Right hindlimb (tissue), 1 donor: ENCODE results near the gene PLEKHF1.
A peak's percentile ranks its signal among the peaks of the same experiment; 100 is the strongest.
"Not testable (repeated sequence)": the region's sequence is repeated elsewhere in the genome, so short reads cannot be mapped to it uniquely, and the experiment has no call there.

Experiments
- DNase-seq: peaks from one replicate; pipeline ENCODE4 v3.0.0-alpha.2; 2018

PLEKHF1 gene

GRCh38 chr19:29665826-29666577, 741 bp downstream of the PLEKHF1 start:
- peak; percentile 73 for DNase-seq

GRCh38 chr19:29666578-29667386, 1.5 kb downstream of the PLEKHF1 start:
- peak; percentile 89 for DNase-seq

- no peak for DNase-seq
Measured at GRCh38 chr19:29667387-29667783, 2.1 kb downstream of the PLEKHF1 start.

- no peak for DNase-seq
Measured at GRCh38 chr19:29667901-29668341, 2.7 kb downstream of the PLEKHF1 start.

- no peak for DNase-seq
Measured at GRCh38 chr19:29668746-29669609, 3.7 kb downstream of the PLEKHF1 start.

GRCh38 chr19:29670255-29670654, 5.0 kb downstream of the PLEKHF1 start:
- DNase-seq = no peak

GRCh38 chr19:29671026-29671392, 5.7 kb downstream of the PLEKHF1 start:
- DNase-seq = not testable (repeated sequence)

- no peak for DNase-seq
Measured at GRCh38 chr19:29671393-29672160, 6.3 kb downstream of the PLEKHF1 start.

GRCh38 chr19:29672319-29672932, 7.2 kb downstream of the PLEKHF1 start:
- no peak for DNase-seq

GRCh38 chr19:29672933-29673336, 7.7 kb downstream of the PLEKHF1 start:
- DNase-seq = no peak

- no peak for DNase-seq
Measured at GRCh38 chr19:29673451-29674371, 8.4 kb downstream of the PLEKHF1 start.

GRCh38 chr19:29674374-29675119, 9.3 kb downstream of the PLEKHF1 start:
- DNase-seq = no peak

GRCh38 chr19:29675120-29675649, 9.9 kb downstream of the PLEKHF1 start:
- no peak for DNase-seq

GRCh38 chr19:29675650-29676186, 10.5 kb downstream of the PLEKHF1 start:
- no peak for DNase-seq

GRCh38 chr19:29676586-29676985, 11.3 kb downstream of the PLEKHF1 start:
- DNase-seq = no peak

GRCh38 chr19:29677001-29677817, 11.9 kb downstream of the PLEKHF1 start:
- DNase-seq = no peak

GRCh38 chr19:29678484-29679106, 13.3 kb downstream of the PLEKHF1 start:
- DNase-seq = peak; percentile 78
